ENCODE data around the gene ABRAXAS1. TPM values are rescaled to one million over a fixed set of nuclear protein-coding genes. Genes with fewer than 3 reads are reported as not detected.
"Not testable (repeated sequence)": the region's sequence is repeated elsewhere in the genome, so short reads cannot be mapped to it uniquely, and the experiment has no call there.

ABRAXAS1 gene
- total and polyA plus RNA-seq, 7 donors, result 5.8 to 29.6 (median 12.5) TPM

- no peaks in the 10 kb centered on the region for H3K4me1 ChIP-seq
- H3K4me3 ChIP-seq, result no peak overlapping the region
- no peaks in the 10 kb centered on the region for H3K9me3 ChIP-seq
- no peak for DNase-seq
- no peaks in the 10 kb centered on the region for H3K36me3 ChIP-seq
- H3K27me3 ChIP-seq, result no peaks in the 10 kb centered on the region
- TF ChIP-seq EP300 (IDR thresholded peaks at IDR 0.05) (no peak), POLR2A (IDR thresholded peaks at IDR 0.05) (no peak), CTCF (IDR thresholded peaks at IDR 0.05) (no peak), POLR2AphosphoS5 (IDR thresholded peaks at IDR 0.05) (no peak)
- 90 to 94% methylated on average over 4 of the region's 4 CpGs for WGBS, 2 donors
- intact Hi-C loops (cut with DNase I), result no loop called here
- H3K27ac ChIP-seq, result no peak overlapping the region
Observed at GRCh38 chr4:83510442-83510841, 25.5 kb upstream of the ABRAXAS1 start.

- not testable (repeated sequence) for H3K9me3 ChIP-seq, H3K27ac ChIP-seq, H3K4me1 ChIP-seq, H3K36me3 ChIP-seq, H3K4me3 ChIP-seq, H3K27me3 ChIP-seq
- TF ChIP-seq POLR2AphosphoS5 (IDR thresholded peaks at IDR 0.05) (peak in 2 of 4 donors; percentile 44 to 62), CTCF (IDR thresholded peaks at IDR 0.05) (peak; percentile 71 to 86 (median 77))
- DNase-seq, result peak; percentile 76
- 57 to 67% methylated on average over 3 of the region's 3 CpGs for WGBS, 2 donors
- intact Hi-C loops (cut with DNase I), result loop anchor here (1.0 kb wide), 1 partner anchor 131 kb away; no protein-coding TSS in a partner anchor
Observed at GRCh38 chr4:83509156-83509585, 24.3 kb upstream of the ABRAXAS1 start.

DNA sequence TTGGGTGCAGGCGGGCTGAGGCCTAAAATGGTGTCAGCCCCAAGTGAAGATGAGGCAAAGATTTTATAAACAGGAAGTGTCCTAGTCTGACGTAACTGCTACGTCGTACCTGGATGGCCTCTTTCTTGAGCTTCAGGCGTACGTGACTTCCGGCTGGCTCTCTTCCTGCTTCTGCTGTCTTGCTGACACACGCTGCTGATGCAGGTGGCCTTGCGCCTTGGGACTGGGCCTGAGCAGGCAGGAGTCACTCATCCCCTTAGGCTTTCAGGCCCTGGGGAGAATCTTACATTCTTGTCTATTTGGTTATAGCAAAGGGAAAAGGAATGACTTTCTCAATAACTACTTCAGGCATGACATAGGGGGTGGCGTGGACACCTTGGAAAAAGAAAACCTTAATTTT lies 20.1 kb upstream of the ABRAXAS1 start:
- H3K9me3 ChIP-seq, result no peaks in the 10 kb centered on the region
- no peak overlapping the region for H3K27ac ChIP-seq
- TF ChIP-seq CTCF (IDR thresholded peaks at IDR 0.05), result no peak
- TF ChIP-seq POLR2A (IDR thresholded peaks at IDR 0.05), result no peak
- no peak for TF ChIP-seq POLR2AphosphoS5 (IDR thresholded peaks at IDR 0.05)
- TF ChIP-seq EP300 (IDR thresholded peaks at IDR 0.05), result no peak
- H3K4me1 ChIP-seq, result no peaks in the 10 kb centered on the region
- WGBS, 2 donors, result 90 to 95% methylated on average over 10 of the region's 10 CpGs
- H3K27me3 ChIP-seq, result no peaks in the 10 kb centered on the region
- H3K36me3 ChIP-seq, result no peaks in the 10 kb centered on the region
- no peak for DNase-seq
- intact Hi-C loops (cut with DNase I), result no loop called here
- H3K4me3 ChIP-seq, result no peak overlapping the region

DNA sequence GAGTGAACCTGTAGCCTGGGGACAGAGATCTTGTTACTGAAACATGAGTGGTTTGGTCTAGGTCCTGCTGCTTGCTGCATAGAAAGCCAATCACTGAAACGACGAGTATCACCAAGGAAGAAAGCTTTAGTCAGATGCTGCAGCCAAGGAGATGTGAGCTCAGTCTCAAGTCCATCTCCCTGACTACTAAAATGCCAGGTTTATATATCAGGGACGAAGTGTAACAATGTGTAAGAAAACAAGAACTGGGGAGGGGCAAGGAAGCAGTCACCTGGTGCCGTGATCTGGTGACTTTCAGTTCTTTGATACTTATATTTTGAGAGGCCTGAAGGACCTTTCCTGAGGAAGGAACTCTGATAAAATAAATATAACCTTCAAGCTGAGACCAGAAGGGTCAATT lies 19.6 kb upstream of the ABRAXAS1 start:
- 22 to 76% methylated on average over 4 of the region's 4 CpGs for WGBS, 2 donors
- Histone ChIP-seq H3K27ac (no peak overlapping the region), H3K9me3 (no peaks in the 10 kb centered on the region), H3K4me3 (no peak overlapping the region), H3K36me3 (no peaks in the 10 kb centered on the region), H3K4me1 (no peaks in the 10 kb centered on the region), H3K27me3 (no peaks in the 10 kb centered on the region)
- DNase-seq, result no peak
- TF ChIP-seq POLR2AphosphoS5 (IDR thresholded peaks at IDR 0.05) (no peak), CTCF (IDR thresholded peaks at IDR 0.05) (no peak), EP300 (IDR thresholded peaks at IDR 0.05) (no peak), POLR2A (IDR thresholded peaks at IDR 0.05) (no peak)
- intact Hi-C loops (cut with DNase I), result no loop called here

- no peaks in the 10 kb centered on the region for H3K4me1 ChIP-seq
- intact Hi-C loops (cut with DNase I), result no loop called here
- H3K9me3 ChIP-seq, result no peaks in the 10 kb centered on the region
- H3K36me3 ChIP-seq, result no peaks in the 10 kb centered on the region
- H3K27ac ChIP-seq, result no peak overlapping the region
- TF ChIP-seq CTCF (IDR thresholded peaks at IDR 0.05) (no peak), EP300 (IDR thresholded peaks at IDR 0.05) (no peak)
- H3K27me3 ChIP-seq, result no peaks in the 10 kb centered on the region
- no peak for DNase-seq
- H3K4me3 ChIP-seq, result no peak overlapping the region
Observed at GRCh38 chr4:83503974-83504373, 19.1 kb upstream of the ABRAXAS1 start.

DNA sequence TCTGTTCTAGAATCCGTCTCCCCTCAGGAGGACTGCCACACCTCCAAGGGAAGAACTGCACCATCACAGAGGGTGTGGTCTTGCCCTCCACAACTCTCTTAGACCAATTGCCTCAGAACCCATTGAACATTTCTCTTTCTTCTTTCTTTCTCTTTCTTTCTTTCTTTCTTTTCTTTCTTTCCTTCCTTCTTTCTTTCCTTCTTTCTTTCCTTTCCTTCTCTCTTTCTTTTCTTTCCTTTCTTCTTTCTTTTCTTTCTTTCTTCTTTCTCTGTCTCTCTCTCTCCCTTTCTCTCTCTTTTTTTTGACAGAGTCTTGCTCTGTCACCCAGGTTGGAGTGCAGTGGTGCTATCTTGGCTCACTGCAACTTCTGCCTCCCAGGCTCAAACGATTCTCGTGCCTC lies 16.8 kb upstream of the ABRAXAS1 start:
- DNase-seq; H3K4me3 ChIP-seq; intact Hi-C loops (cut with DNase I); H3K4me1 ChIP-seq; H3K9me3 ChIP-seq; H3K27me3 ChIP-seq; H3K27ac ChIP-seq; H3K36me3 ChIP-seq: not testable (repeated sequence)
- WGBS, 2 donors, result 87 to 94% methylated on average over 3 of the region's 3 CpGs

Data from sigmoid colon (tissue), 7 donors.